ENCODE measurements around the gene SMC6.

SMC6 gene

DNA sequence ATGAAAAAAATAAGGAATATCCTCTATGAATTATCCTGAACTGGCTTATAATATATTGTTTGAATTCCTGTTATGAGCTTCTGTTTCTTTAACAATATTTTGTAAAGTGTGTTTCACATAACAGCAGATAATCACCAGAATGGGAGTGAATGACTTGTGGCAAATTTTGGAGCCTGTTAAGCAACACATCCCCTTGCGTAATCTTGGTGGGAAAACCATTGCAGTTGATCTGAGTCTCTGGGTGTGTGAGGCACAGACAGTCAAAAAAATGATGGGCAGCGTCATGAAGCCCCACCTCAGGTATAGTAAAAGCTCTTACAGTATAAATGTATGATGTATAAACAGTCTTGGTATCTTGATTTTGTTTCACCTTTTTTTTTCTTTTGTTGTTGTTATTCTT lies 6.2 kb upstream of the SMC6 start:
- no peak for DNase-seq

- DNase-seq, result no peak
Measured at GRCh38 chr2:17758118-17758517, 4.5 kb upstream of the SMC6 start.

DNA sequence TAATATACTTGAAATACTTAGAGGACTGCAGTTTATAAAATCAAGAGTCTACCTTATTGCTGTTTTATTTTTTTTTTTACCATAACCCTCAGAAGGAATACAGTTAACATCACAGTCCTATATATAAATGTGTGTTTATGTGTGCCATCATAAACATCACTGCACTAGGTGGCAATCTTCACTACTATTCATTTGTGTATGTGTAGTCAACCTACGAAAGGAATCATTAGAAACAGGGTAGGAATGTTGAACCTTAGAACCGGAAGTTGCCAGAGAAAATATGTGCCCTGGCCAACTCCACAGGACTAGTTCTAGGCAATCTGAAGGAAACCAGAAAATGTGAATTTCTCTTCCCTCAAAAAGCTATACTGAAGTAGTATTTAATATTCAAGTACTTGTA lies 3.7 kb upstream of the SMC6 start:
- no peak for DNase-seq

GRCh38 chr2:17756668-17757067 lies 3.1 kb upstream of the SMC6 start:
- no peak for DNase-seq

DNA sequence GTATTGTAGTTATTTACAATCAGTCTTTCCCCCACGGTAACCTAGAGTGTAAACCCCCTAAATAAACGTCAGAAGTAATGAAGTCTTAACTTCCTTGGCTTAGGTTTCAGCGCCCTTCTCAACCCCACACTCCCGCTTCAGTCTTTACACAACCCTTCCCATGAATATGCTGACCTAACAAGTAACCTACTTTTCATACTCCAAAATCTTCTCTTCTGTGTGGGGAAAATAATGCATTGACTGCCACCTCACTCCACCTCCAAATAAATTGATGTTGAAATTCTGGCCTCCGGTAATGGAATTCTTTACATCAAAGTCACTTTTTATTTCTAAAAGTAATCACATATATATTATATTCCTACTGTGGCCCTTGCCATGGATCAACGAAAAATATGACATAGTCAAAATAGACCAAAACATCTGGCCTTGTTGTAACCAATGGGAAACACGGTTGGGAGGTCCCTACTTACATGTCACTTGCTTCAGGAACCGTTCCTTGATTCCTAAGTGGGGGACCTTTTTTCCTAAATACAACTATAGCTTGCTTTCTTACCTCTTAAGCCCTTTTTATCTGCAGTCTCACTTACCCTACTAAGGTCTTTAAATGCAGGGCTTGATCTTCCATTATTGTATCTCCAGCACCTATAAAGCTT lies 1.3 kb upstream of the SMC6 start:
- no peak for DNase-seq

- DNase-seq, result peak in 3 of 4 experiments; percentile 10 to 30 (median 25)
Measured at GRCh38 chr2:17752892-17753802, 463 bp downstream of the SMC6 start.

GRCh38 chr2:17752246-17752645 lies 1.4 kb downstream of the SMC6 start:
- DNase-seq, result no peak

GRCh38 chr2:17749753-17750438 lies 3.7 kb downstream of the SMC6 start:
- no peak for DNase-seq

DNA sequence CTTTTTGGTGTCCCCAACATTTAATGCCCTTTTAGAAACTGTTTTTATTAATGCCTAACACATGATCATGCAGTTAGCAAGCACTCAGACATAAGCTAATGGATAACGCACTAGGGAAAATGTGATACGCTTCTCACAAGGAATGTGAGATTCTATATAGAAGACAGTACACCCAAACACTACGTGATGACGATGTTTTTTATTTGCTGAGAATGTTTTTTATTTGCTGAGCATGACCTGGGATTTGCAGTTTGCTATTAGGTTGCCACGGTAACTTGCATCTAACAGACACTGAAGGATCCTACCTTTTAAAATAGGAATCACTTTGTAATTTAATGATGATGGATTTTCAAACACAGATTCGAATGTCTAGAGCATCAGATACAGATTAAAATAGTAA lies 4.9 kb downstream of the SMC6 start:
- DNase-seq, result no peak

- DNase-seq, result no peak
Measured at GRCh38 chr2:17747684-17748452, 5.7 kb downstream of the SMC6 start.

GRCh38 chr2:17740203-17740602 lies 13.4 kb downstream of the SMC6 start:
- no peak for DNase-seq

- no peak for DNase-seq
Measured at GRCh38 chr2:17736989-17737388, 16.6 kb downstream of the SMC6 start.

DNA sequence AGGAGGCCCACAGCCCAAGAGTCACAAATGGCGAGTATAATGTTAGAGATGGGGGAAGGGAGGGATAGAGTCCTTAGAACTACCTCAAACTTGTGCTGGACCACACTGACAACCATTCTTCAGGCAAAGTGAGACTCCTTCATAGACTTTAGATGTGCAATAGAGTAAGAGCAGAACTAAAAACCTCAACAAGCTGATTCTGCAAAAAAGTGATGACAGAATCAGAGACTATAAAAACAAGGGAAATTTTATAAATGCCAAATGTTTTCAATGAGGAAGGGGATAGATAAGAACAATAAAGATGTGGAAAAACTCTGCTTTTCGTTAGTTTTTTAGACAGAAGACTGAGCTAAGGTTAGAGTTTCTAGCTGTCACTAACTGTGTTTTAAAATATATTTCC lies 17.7 kb downstream of the SMC6 start:
- no peak for DNase-seq

DNA sequence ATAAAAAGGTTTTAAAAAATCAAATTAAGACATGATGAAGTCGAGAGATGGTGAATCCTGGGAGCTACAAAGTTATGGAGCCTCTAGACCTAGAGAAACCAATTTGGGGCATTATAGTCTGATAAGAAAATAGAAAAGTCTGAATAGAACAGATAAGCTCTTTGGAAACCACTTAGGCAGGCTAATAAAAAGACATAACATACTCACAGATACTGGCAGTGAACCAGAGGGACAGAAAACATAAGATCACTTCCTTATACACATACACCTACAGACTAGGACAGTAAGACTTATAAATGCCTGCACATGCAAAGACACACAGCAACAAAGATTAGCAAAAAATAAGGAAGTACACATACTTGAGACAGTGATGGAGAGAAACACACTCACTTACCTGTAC lies 20.0 kb downstream of the SMC6 start:
- no peak for DNase-seq

DNA sequence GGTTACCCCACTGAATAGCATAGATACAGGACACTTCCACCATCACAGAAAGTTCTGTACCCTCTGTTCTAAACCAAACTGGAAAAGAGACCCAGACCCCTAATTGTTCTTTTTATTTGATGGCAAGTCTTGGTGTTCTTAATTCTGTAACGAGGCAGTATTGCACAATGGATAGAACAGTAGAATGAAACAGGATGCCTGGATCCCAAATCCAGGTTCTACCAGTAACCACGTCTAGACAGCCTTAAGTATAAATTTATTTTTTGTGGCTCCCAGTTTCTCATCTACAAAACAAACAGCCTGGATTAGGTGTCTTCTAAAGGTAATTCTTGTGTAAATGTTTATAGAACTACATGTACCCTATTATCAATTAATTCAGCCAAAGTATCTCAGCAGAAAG lies 23.7 kb downstream of the SMC6 start:
- DNase-seq, result no peak

DNA sequence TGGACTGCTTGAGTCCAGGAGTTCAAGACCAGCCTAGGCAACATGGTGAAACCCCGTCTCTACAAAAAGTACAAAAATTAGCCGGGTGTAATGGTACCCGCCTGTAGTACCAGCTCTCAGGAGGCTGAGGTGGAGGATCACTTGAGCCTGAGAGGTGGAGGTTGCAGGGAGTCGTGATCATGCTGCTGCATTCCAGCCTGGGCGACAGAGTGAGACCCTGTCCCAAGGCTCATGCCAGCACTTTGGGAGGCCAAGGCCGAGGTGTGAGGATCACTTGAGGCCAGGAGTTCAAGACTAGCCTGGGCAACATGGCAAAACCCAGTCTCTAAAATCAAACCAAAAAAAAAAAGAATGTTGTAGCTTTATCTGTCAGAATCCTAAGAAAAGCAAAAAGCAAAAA lies 25.4 kb downstream of the SMC6 start:
- DNase-seq, result no peak

GRCh38 chr2:17719562-17720371 lies 33.8 kb downstream of the SMC6 start:
- no peak for DNase-seq

DNA sequence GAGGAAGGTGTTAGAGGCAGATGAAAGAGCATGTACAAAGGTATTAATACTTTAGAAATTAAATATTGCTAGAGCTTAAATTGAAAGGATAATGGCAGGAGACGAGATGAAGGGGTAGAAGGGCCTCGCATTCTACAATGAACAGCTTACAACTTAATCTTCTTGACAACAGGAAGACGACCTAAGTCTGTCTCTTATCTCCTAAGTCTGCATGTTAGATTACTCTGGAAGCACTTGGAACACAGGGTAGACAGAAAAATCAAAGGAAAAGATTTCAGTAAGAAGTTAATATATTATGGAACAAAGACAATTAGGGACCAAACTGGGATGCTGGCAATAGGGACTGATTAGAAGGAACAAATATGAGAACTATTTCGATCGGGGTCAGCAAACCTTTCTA lies 34.9 kb downstream of the SMC6 start:
- no peak for DNase-seq

DNA sequence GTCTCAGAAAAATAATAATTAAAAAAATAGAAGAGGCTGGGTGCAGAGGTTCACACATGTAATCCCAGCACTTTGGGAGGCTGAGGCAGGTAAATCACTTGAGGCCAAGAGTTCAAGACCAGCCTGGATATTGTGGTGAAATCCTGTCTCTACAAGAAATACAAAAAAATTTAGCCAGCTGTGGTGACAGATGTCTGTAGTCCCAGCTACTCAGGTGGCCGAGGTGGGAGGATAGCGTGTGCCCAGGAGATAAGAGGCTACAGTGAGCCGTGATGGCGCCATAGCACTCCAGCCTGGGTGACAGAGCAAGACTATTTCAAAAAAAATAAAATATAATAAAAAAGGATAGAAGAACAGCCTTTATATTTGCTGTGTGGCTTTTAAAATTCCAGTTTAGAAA lies 35.9 kb downstream of the SMC6 start:
- DNase-seq, result no peak

GRCh38 chr2:17713291-17713690 lies 40.3 kb downstream of the SMC6 start:
- no peak for DNase-seq

DNA sequence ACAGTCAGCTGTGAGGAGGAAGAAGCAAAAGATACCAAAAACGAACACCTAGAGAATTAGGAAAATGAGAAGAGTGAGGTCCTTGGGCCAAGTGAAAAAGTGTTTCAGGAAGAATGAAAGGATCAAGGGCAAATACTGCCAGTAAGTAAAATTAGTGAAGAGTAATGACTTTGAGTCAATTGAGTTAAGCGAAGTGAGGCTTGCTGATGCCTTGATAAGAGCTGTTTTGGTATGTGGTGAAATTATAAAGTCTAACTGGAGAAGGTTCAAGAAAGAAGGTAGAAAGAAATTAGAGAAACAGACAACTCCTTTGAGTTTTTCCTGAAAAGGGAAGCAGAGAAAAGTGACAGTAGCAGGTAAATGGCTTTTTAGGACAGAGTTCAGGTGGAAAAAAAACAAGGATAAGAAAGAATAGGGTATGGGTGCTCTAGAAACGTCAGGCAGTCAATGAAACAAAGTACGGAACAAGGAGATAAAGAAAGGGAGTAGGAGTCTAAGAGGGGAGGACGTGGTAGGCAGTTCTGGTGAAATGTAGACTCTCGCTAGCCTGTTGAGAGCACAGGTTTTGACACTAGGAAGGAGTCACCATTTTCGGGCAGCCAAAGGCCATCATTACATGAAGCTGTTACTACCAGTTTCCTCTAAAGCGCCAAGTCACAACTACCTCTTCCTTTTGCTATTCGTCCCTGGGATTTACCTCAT lies 42.9 kb downstream of the SMC6 start:
- no peak for DNase-seq

- no peak for DNase-seq
Measured at GRCh38 chr2:17709897-17710296, 43.7 kb downstream of the SMC6 start.
